Measurements from ENCODE around the gene CD40LG.

GRCh38 chrX:136658151-136658550 lies 10.2 kb downstream of the CD40LG start:
- TF ChIP-seq, protein P1, sequence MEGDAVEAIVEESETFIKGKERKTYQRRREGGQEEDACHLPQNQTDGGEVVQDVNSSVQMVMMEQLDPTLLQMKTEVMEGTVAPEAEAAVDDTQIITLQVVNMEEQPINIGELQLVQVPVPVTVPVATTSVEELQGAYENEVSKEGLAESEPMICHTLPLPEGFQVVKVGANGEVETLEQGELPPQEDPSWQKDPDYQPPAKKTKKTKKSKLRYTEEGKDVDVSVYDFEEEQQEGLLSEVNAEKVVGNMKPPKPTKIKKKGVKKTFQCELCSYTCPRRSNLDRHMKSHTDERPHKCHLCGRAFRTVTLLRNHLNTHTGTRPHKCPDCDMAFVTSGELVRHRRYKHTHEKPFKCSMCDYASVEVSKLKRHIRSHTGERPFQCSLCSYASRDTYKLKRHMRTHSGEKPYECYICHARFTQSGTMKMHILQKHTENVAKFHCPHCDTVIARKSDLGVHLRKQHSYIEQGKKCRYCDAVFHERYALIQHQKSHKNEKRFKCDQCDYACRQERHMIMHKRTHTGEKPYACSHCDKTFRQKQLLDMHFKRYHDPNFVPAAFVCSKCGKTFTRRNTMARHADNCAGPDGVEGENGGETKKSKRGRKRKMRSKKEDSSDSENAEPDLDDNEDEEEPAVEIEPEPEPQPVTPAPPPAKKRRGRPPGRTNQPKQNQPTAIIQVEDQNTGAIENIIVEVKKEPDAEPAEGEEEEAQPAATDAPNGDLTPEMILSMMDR (conservative IDR thresholded peaks at IDR 0.05): no peak
- TF ChIP-seq ZFX (IDR thresholded peaks at IDR 0.05): no peak

All from C4-2B (cell line).